HepG2 (cell line): Measurements from ENCODE around the gene FBXL22. TPM values are rescaled to one million over a fixed set of nuclear protein-coding genes. Genes with fewer than 3 reads are reported as not detected.

Experiments used
- KDM5B ChIP-seq: sonication (generic); formaldehyde crosslinking; IDR thresholded peaks from 2 replicates; pipeline ENCODE4 v1.4.0; 2020; ENCODE audit warnings: missing genetic modification reagents, mild to moderate bottlenecking, borderline replicate concordance
- KLF11 ChIP-seq: IDR thresholded peaks from 2 replicates; pipeline ENCODE4 v1.6.1; 2016; ENCODE audit warnings: missing compliant biosample characterization
- PLRG1 ChIP-seq: fragments of 450-650 bp; conservative IDR thresholded peaks from 2 replicates; pipeline ENCODE4 v1.6.1; 2016
- POLR2G ChIP-seq: fragments of 200-400 bp; formaldehyde crosslinking; IDR thresholded peaks from 2 replicates; pipeline ENCODE4 v1.6.1; 2018; ENCODE audit warnings: mild to moderate bottlenecking, low read depth, low read length, moderate library complexity
- SALL2 ChIP-seq: sonication (generic); formaldehyde crosslinking; IDR thresholded peaks from 2 replicates; pipeline ENCODE4 v1.8.1; 2023; ENCODE audit warnings: mild to moderate bottlenecking, missing genetic modification reagents, inconsistent platforms
- SRSF9 ChIP-seq: fragments of 200-400 bp; formaldehyde crosslinking; IDR thresholded peaks from 2 replicates; pipeline ENCODE4 v1.6.1; 2018; ENCODE audit warnings: borderline replicate concordance, mild to moderate bottlenecking, low read depth, low read length; ENCODE audit not compliant: insufficient read depth, poor library complexity, severe bottlenecking
- ZFP36L1 ChIP-seq: sonication (generic); formaldehyde crosslinking; IDR thresholded peaks from 2 replicates; pipeline ENCODE4 v1.8.0; 2022; ENCODE audit warnings: mild to moderate bottlenecking, missing genetic modification reagents, moderate library complexity
- ZNF329 ChIP-seq: sonication (generic); formaldehyde crosslinking; IDR thresholded peaks from 2 replicates; pipeline ENCODE4 v1.9.0; 2021; ENCODE audit warnings: low read depth, mild to moderate bottlenecking, missing genetic modification reagents
- ZNF75D ChIP-seq: sonication (generic); formaldehyde crosslinking; IDR thresholded peaks from 2 replicates; pipeline ENCODE4 v1.8.1; 2023; ENCODE audit warnings: missing genetic modification reagents, mild to moderate bottlenecking, borderline replicate concordance
- polyA plus RNA-seq, 8 experiments: library from polyadenylated mRNA; depleted of rRNA in 3 of 8; stranded (reverse) in 7 of 8; unstranded in 1 of 8; fragments of >200 nt; fragmentation: Illumina TruSeq in 4 of 8; extraction: Trizol in 4 of 8; gene quantifications; 2 replicates each; pipeline versions ENCODE4 v1.2.1 to v1.2.3, GENCODE V29; 2011 to 2016; ENCODE audit warnings: low read depth in 4 of 8, missing spikeins in 1 of 8, mixed read lengths in 1 of 8; ENCODE audit not compliant: insufficient read depth in 1 of 8
- total RNA-seq, 5 experiments: library from RNA; depleted of rRNA; stranded (reverse); fragments of >200 nt; fragmentation: Illumina TruSeq; extraction: Trizol; gene quantifications; 2 replicates each; pipeline ENCODE4 v1.2.3, GENCODE V29; 2016; ENCODE audit warnings: low read depth in 1 of 5
- TF ChIP-seq, protein P1 (sequence below): IDR thresholded peaks from 2 replicates; pipeline ENCODE4 v1.6.1; 2016; ENCODE audit warnings: mild to moderate bottlenecking
- TF ChIP-seq, protein P2 (sequence below): IDR thresholded peaks from 2 replicates; pipeline ENCODE4 v1.6.1; 2016
- TF ChIP-seq, protein P3 (sequence below): sonication (generic); formaldehyde crosslinking; IDR thresholded peaks from 2 replicates; pipeline ENCODE4 v1.5.0; 2020; ENCODE audit warnings: missing genetic modification reagents
- TF ChIP-seq, protein P4 (sequence below), 2 experiments: fragments of 450-650 bp in 1 of 2; sonication (generic) in 1 of 2; formaldehyde crosslinking in 1 of 2; IDR thresholded peaks; 2 replicates each; pipeline versions ENCODE4 v1.6.1 to v1.8.0; 2016 to 2022; ENCODE audit warnings: antibody characterized with exemption in 1 of 2, mild to moderate bottlenecking in 1 of 2, missing genetic modification reagents in 1 of 2
- TF ChIP-seq, protein P5 (sequence below): sonication (generic); formaldehyde crosslinking; IDR thresholded peaks from 2 replicates; pipeline ENCODE4 v1.4.0; 2020; ENCODE audit warnings: missing genetic modification reagents, borderline replicate concordance

The FBXL22 gene
- total and polyA plus RNA-seq, 2 of the 13 experiments (the other 11 are each of a cell fraction or from before 2014, with no cell fraction given) = 0.15 to 0.33 TPM

DNA sequence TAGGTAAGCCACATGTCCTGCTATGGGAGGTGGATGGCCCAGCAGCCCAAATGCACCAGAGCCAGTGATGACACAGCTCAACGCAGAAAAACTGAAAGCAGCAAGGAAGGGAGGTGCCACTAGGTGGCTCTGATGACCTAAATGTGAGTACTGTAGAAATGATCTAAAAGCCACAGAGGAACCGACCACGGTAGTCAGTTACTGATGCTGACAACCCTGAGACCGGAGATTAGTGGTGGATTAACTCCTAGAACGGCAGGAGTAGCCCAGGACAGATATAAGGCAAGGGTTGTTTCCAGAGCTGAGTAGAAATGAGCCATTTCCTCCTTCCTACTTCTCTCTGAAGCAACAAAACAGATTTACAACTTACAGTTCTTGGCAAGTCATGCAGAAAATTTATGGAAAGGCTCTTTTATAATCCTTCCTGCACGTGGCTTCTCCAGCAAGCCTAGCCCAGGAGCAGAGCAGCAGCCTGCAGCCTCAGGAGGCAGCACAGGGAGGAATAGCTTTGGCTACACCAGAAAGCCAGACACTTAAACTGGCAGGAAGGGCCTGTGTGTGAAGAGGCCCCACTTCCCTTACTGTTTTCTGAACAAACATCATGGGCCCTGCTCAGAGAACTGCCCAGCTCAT is 13.1 kb downstream of the FBXL22 start (continued):
- TF ChIP-seq, protein P1, sequence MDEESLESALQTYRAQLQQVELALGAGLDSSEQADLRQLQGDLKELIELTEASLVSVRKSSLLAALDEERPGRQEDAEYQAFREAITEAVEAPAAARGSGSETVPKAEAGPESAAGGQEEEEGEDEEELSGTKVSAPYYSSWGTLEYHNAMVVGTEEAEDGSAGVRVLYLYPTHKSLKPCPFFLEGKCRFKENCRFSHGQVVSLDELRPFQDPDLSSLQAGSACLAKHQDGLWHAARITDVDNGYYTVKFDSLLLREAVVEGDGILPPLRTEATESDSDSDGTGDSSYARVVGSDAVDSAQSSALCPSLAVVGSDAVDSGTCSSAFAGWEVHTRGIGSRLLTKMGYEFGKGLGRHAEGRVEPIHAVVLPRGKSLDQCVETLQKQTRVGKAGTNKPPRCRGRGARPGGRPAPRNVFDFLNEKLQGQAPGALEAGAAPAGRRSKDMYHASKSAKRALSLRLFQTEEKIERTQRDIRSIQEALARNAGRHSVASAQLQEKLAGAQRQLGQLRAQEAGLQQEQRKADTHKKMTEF = no peak
- TF ChIP-seq KLF11 (CRISPR knock-in tag) (no peak), SRSF9 (no peak), ZNF75D (CRISPR knock-in tag) (no peak), POLR2G (no peak), KDM5B (CRISPR knock-in tag) (no peak), ZNF329 (CRISPR knock-in tag) (no peak), SALL2 (CRISPR knock-in tag) (0 out of 2 replicates have a peak, but pooled peaks have one; percentile 46), PLRG1 (no peak), ZFP36L1 (no peak)
- TF ChIP-seq, protein P2, sequence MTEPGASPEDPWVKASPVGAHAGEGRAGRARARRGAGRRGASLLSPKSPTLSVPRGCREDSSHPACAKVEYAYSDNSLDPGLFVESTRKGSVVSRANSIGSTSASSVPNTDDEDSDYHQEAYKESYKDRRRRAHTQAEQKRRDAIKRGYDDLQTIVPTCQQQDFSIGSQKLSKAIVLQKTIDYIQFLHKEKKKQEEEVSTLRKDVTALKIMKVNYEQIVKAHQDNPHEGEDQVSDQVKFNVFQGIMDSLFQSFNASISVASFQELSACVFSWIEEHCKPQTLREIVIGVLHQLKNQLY (CRISPR knock-in tag) = no peak
- TF ChIP-seq, protein P3, sequence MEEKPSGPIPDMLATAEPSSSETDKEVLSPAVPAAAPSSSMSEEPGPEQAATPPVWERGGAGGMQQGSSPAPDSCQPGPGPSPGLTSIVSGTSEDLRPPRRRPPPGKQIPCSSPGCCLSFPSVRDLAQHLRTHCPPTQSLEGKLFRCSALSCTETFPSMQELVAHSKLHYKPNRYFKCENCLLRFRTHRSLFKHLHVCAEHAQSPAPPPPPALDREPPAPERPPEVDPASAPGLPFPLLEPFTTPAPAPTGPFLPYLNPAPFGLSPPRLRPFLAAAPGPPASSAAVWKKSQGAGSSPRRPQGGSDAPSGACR = no peak
- TF ChIP-seq, protein P4, sequence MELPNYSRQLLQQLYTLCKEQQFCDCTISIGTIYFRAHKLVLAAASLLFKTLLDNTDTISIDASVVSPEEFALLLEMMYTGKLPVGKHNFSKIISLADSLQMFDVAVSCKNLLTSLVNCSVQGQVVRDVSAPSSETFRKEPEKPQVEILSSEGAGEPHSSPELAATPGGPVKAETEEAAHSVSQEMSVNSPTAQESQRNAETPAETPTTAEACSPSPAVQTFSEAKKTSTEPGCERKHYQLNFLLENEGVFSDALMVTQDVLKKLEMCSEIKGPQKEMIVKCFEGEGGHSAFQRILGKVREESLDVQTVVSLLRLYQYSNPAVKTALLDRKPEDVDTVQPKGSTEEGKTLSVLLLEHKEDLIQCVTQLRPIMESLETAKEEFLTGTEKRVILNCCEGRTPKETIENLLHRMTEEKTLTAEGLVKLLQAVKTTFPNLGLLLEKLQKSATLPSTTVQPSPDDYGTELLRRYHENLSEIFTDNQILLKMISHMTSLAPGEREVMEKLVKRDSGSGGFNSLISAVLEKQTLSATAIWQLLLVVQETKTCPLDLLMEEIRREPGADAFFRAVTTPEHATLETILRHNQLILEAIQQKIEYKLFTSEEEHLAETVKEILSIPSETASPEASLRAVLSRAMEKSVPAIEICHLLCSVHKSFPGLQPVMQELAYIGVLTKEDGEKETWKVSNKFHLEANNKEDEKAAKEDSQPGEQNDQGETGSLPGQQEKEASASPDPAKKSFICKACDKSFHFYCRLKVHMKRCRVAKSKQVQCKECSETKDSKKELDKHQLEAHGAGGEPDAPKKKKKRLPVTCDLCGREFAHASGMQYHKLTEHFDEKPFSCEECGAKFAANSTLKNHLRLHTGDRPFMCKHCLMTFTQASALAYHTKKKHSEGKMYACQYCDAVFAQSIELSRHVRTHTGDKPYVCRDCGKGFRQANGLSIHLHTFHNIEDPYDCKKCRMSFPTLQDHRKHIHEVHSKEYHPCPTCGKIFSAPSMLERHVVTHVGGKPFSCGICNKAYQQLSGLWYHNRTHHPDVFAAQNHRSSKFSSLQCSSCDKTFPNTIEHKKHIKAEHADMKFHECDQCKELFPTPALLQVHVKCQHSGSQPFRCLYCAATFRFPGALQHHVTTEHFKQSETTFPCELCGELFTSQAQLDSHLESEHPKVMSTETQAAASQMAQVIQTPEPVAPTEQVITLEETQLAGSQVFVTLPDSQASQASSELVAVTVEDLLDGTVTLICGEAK (IDR thresholded peaks at IDR 0.05) = no peak
- TF ChIP-seq, protein P4 (CRISPR knock-in tag; IDR thresholded peaks at IDR 0.05) = no peak
- TF ChIP-seq, protein P5, sequence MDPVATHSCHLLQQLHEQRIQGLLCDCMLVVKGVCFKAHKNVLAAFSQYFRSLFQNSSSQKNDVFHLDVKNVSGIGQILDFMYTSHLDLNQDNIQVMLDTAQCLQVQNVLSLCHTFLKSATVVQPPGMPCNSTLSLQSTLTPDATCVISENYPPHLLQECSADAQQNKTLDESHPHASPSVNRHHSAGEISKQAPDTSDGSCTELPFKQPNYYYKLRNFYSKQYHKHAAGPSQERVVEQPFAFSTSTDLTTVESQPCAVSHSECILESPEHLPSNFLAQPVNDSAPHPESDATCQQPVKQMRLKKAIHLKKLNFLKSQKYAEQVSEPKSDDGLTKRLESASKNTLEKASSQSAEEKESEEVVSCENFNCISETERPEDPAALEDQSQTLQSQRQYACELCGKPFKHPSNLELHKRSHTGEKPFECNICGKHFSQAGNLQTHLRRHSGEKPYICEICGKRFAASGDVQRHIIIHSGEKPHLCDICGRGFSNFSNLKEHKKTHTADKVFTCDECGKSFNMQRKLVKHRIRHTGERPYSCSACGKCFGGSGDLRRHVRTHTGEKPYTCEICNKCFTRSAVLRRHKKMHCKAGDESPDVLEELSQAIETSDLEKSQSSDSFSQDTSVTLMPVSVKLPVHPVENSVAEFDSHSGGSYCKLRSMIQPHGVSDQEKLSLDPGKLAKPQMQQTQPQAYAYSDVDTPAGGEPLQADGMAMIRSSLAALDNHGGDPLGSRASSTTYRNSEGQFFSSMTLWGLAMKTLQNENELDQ (CRISPR knock-in tag) = no peak
